Activated T-cell treated with anti-CD3 and anti-CD28 coated beads, Interleukin-2, amount 50 U/mL, for 48 hours (primary cell): ENCODE results near the gene NPC1.
"Not testable (repeated sequence)": the region's sequence is repeated elsewhere in the genome, so short reads cannot be mapped to it uniquely, and the experiment has no call there.

Experiments used
- DNase-seq, 2 experiments: peaks; one replicate each; pipeline ENCODE4 v3.0.0-alpha.2; 2020

NPC1 gene

DNA sequence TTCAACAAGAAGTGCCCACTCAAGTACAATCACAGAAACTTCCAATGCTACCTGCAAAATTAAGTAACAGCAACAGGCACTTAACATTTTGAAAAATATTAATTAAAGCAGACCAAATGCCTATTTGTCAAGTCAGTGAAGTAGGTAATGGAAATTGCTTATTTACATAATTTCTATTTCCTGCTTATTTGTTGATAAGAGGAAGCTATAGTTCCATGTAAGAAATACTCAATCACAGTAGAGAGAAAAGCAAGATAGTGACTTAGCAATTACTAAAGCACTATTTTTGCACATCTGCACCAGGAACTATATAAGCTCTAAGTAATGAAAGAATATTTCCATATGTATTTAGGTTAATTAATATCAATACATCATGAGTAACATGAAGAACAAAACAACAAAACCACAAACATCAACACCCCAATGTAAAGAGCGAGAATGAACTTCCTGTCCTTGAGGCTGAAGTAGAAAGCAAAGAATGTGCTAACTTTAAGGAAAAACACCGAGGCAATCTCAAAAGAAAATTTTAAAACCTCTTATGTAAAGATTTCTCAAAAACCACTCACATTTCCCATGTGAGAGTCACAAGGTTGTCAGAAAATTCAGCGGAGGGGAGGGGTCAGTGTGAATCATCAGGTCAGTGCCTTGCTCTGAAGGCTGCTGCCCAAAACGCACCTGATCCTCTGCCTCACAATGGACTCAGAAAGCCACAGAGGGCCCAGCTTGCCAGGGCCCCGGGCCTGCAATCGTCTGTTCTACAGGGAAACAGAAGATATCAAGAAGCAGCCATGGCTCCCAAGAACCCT is 12.5 kb downstream of the NPC1 start:
- DNase-seq, result peak; percentile 48 to 51

DNA sequence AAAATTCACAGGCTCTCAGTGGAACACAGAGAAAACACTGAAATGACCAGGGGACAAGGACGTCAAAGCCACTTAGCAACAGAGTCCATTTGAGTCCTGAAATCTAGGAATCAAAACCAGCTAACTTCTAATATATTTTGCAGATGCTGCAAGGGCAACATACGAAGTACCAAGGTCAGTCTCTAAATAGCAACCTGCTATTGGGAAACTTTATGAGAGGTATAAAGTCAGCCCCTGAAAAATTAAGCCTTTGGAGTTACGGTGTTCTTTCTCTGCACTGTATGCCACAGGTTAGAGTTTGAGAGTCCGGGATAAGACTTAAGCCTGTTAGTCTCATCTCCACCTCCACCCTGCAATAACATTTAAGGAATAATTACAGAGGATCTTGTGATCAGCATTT is 13.3 kb downstream of the NPC1 start:
- DNase-seq, result no peak

DNA sequence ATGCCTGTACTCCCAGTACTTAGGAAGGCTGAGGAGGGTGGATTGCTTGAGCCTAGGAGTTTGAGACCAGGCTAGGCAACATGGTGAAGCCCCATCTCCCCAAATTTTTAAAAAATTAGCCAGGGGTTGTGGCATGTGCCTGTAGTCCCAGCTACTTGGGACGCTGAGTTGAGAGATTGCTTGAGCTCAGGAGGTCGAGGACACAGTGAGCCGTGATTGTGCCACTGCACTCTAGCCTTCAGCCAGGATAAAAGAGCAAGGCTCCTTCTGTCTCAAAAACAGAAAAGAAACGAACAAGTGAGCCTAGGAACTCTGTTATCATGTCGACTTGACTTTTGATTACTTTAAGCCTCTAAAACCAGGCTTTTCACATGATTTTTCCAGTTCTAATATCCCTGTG is 13.7 kb downstream of the NPC1 start:
- no peak for DNase-seq

DNA sequence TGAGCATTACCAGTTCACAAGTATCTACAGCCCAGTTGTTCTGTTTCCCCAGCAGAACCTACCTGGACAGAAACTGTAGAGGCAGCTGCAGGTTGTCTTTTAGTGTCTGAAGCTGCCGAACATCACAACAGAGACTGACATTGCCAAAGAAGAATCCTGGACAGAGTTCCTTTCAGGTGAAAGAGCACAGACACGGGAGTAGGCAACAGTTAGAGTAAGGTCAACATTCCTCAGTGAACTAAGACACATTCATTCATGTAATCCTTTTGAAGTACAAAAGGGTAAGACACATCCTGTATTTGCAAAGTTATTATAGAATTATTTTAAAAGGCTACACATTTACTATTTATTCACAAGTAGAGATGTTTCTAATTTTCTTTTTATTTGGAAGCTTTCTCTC is 14.3 kb downstream of the NPC1 start:
- no peak for DNase-seq

DNA sequence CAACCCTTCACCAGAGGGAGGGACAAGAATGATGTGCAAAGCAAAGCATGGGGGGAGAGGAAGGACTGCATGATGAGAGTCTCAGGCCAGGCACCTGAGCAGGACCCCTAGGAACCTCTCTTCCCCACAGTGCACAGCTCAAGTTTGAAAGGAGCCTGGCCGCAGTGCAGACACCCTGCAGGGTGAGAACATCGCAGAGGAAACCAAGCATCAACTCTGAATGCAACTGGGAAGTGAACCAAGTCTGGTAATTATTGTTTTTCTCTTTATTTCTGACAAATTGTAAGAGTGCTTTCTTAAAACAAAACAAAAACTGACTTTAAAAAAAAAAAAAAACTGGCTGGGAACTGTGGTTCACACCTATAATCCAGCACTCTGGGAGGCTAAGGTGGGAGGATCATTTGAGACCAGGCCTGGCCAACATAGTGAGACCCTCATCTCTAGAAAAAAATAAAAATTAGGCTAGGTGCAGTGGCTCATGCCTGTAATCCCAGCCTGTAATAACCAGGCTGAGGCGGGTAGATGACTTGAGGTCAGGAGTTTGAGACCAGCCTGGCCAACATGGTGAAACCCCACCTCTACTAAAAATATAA is 15.3 kb downstream of the NPC1 start:
- DNase-seq, result no peak

DNA sequence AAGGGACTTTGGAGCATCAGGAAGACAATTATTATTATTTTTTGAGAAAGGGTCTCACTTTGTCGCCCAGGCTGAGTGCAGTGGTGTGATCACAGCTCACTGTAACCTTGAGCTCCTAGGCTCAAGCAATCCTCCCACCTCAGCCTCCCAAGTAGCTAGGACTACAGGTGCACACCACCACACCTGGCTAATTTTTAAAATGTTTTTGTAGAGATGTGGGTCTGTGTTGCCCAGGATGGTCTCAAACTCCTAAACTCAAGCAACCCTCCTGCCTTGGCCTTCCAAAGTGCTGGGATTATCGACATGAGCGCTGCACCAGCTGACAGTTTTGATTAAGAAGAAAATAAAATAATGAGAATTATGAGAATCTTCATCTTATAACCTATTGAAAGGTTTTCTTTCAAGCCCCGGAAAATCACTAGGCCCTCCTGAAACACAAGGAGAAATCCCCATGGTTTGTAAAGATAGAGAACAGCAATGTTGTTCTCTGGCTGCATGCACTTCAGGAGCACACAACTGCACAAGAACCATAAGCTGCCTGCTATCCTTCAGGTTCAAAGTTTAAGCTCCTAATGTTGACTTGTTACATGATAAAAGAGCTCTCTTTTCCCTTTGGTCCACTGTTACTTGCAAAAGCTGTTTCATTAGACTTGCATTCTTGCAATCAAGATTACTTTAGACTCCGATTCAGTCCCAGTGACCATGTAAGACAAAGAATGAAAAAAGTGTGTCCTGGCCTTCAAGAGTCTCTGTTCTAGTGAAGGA is 16.8 kb downstream of the NPC1 start:
- DNase-seq, result no peak

DNA sequence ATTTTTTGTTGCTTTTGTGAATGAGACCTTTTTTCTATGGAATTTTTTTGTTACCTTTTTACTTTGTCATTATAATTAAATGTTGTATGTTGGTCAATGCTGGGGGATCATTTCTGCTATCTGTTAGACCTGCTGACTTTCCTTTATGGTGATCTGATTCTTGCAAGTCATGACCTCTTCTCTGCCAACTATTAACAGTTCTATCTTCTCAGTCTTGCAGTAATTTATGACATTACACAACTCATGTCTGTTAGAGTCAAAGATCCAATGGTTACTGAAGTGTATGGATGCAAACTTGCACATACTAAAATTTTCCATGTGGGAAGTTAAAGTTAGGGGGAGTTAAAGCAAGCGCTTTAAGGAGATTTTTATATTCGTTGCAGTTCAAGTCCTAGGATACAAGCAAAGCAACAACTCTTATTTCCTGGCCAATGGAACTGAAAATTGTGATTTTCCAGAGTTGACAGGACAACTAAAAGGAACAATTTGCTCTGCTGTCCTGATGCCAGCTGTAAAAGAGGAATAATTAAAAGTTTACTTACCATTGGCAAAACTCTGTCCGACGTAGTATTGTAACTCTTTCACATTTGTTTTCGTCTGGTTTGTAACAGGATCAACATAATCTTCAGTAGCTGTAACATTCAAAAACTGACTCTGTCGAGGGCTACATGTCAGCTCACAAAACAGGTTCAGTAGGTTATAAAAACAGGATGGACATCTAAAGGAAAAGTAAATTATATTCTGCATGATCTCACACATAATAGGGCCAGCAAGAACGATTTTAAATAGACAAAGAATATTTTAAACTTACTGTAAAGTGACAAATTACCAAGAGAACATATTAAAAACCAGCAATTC is 17.8 kb downstream of the NPC1 start:
- DNase-seq, result no peak

DNA sequence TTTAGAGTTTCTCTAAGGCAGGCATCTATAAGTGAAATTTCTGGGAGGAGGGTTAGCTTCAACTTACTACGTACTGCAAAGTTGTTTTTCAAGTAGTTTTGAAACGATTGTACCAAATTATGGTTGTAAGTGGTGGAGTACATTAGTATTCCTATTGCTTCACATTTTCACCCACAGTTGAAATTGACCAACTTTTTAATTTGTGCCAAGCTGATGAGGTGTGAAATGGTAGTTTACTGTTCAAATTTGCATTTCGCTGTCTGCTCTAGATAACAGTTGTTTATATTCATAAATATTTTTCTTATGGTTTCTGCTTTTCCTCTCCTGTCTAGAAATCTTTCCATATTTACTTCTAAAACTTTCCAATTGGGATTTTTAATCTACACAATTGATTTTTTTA is 18.6 kb downstream of the NPC1 start:
- no peak for DNase-seq

DNA sequence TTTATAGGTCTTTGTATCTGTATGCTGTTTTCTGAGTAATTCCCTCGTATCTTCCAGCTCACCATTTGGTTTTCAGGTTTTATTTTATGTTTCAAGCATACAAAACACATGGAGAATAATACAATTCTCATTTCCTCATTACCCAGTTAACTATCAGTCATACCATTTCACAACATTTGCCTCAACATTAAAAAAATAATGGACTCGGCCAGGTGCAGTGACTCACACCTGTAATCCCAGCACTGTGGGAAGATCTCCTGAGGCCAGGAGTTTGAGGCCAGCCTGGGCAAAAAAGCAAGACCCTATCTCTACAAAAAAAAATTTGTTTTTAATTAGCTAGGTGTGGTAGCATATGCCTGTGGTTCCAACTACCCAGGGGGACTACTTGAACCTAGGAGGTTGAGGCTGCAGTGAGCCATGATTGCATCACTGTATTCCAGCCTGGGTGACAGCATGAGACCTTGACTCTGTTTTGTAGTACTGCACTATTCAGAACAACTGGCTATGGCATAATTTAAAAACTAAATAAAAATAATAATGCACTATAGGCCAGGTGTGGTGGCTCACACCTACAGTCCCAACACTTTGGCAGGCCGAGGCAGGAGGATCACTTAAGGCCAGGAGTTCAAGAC is 20.3 kb downstream of the NPC1 start:
- no peak for DNase-seq

DNA sequence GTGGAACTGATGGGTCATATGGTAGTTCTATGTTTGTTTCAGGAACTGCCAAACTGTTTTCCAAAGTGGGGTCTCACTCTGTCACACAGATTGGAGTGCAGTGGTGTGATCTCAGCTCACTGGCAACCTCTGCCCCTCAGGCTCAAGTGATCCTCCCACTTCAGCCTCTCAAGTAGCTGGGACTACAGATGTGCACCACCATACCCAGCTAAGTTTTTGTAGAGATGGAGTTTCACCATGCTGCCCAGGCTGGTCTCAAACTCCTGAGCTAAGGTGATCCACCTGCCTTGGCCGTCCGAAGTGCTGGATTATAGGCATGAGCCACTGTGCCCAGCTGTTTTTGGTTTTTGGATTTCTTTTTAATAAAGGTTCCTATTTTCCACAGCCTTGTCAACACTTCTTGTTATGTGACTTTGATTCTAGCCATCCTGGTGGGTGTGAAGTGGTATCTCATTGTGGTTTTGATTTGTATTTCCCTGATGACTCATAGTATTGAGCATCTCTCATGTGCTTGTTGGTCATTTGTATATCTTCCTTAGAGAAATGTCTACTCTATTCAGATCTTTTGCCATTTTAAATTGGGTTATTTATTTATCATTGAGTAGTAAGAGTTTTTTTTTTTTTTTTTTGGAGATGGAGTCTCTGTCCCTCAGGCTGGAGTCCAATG is 22.8 kb downstream of the NPC1 start:
- no peak for DNase-seq

DNA sequence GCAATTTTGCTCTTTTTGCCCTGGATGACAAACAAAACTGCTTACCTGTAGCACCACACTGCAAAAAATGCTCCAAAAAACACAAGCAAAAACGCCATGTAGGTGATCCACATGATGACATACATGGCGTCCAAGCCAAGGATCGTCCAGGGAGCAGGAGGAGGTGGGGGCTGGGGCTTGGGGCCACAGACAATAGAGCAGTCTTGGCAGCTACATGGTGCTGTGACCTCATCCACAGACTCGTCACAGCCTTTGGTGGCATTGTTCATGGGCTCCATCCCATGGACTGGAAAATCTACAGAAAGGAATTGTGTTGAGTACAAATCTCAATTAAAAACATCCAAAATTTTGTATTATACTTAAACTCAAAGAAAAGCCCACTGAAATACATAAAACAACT is 26.1 kb downstream of the NPC1 start:
- DNase-seq, result no peak

DNA sequence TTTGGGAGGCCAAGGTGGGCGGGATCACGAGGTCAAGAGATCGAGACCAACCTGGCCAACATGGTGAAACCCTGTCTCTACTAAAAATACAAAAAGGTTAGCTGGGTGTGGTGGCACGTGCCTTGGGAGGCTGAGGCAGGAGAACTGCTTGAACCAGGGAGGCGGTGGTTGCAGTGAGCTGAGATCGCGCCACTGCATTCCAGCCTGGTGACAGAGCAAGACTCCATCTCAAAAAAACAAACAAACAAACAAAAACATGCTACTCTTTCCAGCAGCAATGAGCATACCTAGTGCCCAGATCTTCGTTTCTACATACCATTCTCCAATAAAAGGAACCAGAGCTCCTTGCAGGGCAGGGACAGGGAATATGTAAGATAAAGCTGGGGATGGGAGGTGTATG is 28.8 kb downstream of the NPC1 start:
- DNase-seq, result not testable (repeated sequence)

DNA sequence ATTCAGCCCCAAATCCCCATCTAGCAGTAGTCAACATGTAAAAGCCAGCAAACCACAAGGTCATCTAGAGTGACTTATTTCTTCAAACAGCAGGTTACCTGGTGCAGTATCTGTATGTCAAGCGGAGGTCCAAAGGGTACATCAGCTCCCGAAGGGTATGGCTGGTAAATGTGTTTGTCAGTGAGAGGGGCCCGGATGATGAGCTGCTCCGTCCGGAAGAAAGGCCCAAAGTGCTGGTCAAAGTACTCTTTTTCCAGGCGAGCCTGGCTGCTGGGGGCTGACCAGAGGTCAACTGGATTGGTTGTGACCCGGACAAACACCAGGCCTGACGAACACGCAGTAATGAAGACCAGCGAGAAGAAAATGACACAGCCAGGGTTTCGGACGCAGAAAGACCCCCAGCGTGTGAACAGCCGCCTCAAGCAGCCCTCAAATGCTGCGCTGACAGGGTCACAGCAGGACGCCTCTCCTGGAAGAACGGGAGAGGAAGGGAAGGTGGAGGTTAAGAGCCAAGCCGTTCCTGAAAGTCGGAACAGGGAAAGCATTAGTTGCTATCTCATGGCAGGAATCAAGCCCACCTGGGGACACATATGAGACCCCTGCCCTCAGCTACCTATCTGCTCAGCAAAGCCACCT is 30.0 kb downstream of the NPC1 start:
- DNase-seq, result no peak

DNA sequence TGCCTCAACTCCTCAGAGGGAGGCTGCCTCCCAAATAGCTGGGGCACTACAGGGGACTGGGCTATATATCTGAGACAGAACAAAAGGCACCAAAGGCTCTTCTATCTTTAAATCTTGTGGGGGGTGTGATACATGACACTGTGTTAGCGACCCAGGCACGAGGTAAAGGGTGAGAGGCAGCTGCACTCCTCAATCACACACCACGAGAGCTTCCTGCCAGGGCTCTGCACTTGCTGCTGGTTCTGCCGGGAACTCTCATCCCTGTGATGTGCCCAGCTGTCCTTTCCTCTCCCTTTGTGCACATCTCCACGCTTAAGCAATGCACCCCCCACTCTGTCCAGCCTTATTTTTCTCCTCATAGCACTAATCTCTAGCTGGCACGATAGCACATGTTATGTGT is 32.4 kb downstream of the NPC1 start:
- DNase-seq, result no peak

DNA sequence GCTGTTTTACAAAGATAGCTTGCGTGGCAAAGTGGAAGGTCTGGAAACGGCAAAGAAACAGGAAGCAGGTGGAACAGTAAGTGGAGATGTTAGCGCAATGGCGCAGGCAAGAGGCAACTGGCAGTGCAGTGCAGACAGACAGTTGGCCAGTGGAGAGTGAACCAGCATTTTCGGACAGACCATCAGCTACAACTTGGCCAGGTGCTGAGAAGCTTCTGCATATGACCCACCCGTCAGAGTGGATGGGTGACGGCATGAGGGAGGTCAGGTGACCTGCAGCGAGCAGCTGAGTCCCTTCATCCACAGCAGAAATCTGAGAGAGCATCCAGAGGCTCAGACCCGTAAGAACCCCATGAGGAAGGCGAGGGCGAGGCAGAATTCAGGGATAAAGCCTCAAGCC is 33.8 kb downstream of the NPC1 start:
- DNase-seq, result no peak

DNA sequence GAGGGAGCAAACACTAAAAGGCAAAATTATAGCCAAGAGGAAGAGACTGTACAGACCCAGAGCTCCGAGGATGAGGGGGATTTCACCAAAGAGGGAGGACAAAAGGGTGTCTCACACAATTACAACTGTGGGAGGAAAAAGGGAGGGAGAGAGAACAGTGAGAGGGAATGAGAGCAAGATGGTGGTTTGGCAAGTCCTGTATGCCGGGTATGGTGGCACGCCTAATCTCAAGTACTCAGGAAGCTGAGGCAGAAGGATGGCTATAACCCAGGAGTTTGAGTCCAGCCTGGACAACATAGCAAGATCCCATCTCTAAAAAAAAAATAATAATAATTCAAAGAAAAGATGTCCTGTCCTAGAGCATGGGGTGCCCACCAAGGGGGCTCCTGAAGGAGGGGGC is 34.3 kb downstream of the NPC1 start:
- DNase-seq, result no peak

DNA sequence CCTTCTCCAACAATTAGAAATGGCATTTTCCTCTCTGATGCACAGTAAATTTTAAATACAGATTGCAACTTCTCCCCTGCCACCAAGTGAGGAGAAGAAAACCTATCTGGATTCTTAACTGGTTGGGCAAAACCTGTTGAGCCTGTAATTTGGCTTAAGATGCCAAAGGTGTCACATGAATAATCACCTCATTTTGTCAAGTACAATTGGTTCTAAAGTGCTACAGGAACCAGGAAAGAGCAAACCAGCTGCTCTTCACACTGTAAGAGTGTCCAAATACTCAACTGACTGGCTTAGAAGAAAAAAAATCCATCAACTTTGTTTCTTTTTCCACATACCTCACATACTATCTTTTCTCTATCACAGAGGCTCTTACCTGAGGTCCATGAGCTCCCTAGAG is 35.4 kb downstream of the NPC1 start:
- DNase-seq, result no peak

DNA sequence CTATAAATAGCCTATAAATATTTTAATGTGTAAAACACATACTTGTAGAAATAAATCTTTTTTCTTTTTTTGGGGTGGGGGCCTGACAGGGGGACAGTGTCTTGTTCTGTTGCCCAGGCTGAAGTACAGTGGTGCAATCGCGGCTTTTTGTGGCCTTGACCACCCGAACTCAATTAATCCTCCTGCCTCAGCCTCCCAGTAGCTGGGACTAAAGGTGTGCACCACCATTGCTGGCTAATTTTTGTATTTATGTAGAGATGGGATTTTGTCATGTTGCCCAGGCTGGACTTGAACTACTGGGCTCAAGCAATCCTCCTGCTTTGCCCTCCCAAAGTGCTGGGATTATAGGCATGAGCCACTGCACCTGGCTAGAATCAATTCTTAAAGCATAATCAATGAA is 37.6 kb downstream of the NPC1 start:
- DNase-seq, result no peak

DNA sequence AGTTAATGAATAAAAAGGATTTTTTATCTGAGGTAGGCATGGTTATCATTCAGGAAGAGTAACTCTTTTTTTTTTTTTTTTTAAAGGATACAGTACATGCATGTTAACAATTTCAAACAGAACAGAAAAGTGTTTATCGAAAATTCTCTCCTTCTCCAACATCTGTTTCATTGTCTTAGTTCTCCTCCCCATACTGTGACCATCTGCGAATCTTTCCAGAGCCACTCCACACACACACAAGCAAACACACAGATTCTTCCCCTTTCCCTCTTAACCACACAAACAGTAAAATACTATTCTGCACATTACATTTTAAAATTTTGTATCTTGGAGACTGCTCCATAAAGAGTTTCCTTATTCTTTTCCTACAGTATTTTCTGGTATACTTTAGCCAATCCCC is 38.0 kb downstream of the NPC1 start:
- DNase-seq, result no peak

DNA sequence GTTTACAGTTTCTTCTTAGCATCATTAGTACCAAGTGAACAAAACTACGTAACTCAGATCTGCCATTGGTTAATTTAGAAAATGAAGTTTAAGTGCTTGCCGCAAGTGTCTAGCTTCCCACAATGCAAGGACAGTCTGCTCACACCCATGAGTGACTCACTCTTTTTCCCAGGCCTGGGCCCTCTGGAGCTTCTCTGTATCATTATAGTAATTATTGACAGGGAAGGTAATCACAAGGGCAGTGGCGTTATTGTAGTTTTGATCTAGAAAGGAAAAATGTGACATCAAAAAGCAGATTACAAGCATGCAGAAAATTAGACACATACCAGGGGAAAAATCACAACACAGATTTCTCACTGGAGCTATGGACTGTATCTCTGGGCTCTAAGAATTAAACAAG is 38.5 kb downstream of the NPC1 start:
- no peak for DNase-seq

DNA sequence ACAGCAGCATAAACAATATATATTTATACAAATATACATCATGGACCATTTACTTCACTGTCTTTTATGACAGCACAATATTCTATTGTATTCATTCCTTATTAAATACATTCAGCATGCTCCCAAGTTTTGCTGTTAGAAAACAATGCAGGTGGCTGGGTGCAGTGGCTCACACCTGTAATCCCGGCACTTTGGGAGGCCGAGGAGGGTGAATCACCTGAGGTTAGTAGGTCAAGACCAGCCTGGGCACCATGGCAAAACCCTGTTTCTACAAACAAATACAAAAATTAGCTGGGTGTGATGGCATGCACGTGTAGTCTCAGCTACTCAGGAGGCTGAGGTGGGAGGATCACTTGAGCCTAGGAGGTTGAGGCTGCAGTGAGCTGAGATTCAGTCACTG is 39.0 kb downstream of the NPC1 start:
- no peak for DNase-seq
